Upper lobe of left lung (tissue), 6 donors: ENCODE data around the gene ITGAX. TPM values are rescaled to one million over a fixed set of nuclear protein-coding genes. Genes with fewer than 3 reads are reported as not detected.
"Not testable (repeated sequence)": the region's sequence is repeated elsewhere in the genome, so short reads cannot be mapped to it uniquely, and the experiment has no call there.

Experiments
- ATAC-seq, 2 donors: fragments of 200-7000 bp; cut with Tn5 transposase; one replicate each; pipeline ENCODE4 v1.9.1; 2022; ENCODE audit warnings: mild to moderate bottlenecking in 2 of 2, moderate library complexity in 2 of 2; ENCODE audit not compliant: low FRiP score in 2 of 2
- DNase-seq, 2 donors: peaks; one replicate each; pipeline ENCODE4 v3.0.0-alpha.2; 2019 to 2020
- H3K27ac ChIP-seq, 4 donors: fragments of 200-600 bp; sonication (generic); one replicate each; pipeline ENCODE4 v1.5.1; 2016 to 2019
- H3K27me3 ChIP-seq, 4 donors: fragments of 200-600 bp; sonication (generic); one replicate each; pipeline ENCODE4 v1.5.1; 2017 to 2019
- H3K36me3 ChIP-seq, 4 donors: fragments of 200-600 bp; sonication (generic); one replicate each; pipeline ENCODE4 v1.5.1; 2016 to 2019
- H3K4me1 ChIP-seq, 4 donors: fragments of 200-600 bp; sonication (generic); one replicate each; pipeline ENCODE4 v1.5.1; 2018 to 2019
- H3K4me3 ChIP-seq, 4 donors: fragments of 200-600 bp; sonication (generic); one replicate each; pipeline ENCODE4 v1.5.1; 2017 to 2019; ENCODE audit warnings: mild to moderate bottlenecking in 2 of 4, moderate library complexity in 1 of 4
- H3K9me3 ChIP-seq, 4 donors: fragments of 200-600 bp; sonication (generic); one replicate each; pipeline ENCODE4 v1.5.1; 2018 to 2019
- CTCF ChIP-seq, 6 experiments: fragments of 450-650 bp in 4 of 6; fragments of 200-600 bp in 2 of 6; sonication (generic) in 2 of 6; IDR thresholded peaks; one replicate each; pipeline ENCODE4 v1.5.1; 2016 to 2019; ENCODE audit warnings: antibody characterized with exemption in 6 of 6
- EP300 ChIP-seq, 4 donors: sonication (generic); formaldehyde crosslinking; IDR thresholded peaks; one replicate each; pipeline ENCODE4 v1.5.1; 2017; ENCODE audit warnings: antibody characterized with exemption in 4 of 4, control low read depth in 2 of 4
- POLR2A ChIP-seq, 4 donors: fragments of 450-650 bp; IDR thresholded peaks; one replicate each; pipeline ENCODE4 v1.5.1; 2016 to 2017; ENCODE audit warnings: antibody characterized with exemption in 4 of 4, mild to moderate bottlenecking in 2 of 4
- POLR2AphosphoS5 ChIP-seq, 2 donors: sonication (generic); formaldehyde crosslinking; IDR thresholded peaks; one replicate each; pipeline ENCODE4 v1.5.1; 2017; ENCODE audit warnings: antibody characterized with exemption in 2 of 2
- WGBS, 2 donors: methylation state at CpG; one replicate each; pipeline ENCODE4 v1.1.5; 2017 to 2018; 5-methylcytosine and 5-hydroxymethylcytosine counted together
- total RNA-seq, 6 donors: library from RNA; depleted of rRNA in 4 of 6; stranded (reverse); fragments of >200 nt in 4 of 6; gene quantifications; one replicate each; pipeline versions ENCODE4 v1.1.0 to v1.2.1, GENCODE V29; 2016 to 2021
- donor health status: DM: no; HTN: no; CAD: no; lungs with moderate emphysema.
- donor health status: DM: no; HTN: yes; CAD: no; lungs with severe emphysema.

ITGAX gene
- total RNA-seq: 100 to 1,000 TPM in 4 of 6 donors, 10 to 100 TPM in 2; 24.0 to 318 (median 134) TPM

GRCh38 chr16:31354394-31355291 lies at the start of gene ITGAX:
TSS of gene ITGAX (plus strand) at chr16:31355176. CDS start at chr16:31355255, 79 bp downstream.
- ATAC-seq: peak; percentile 63 to 72
- Histone ChIP-seq H3K36me3 (no peaks in the 10 kb centered on the region), H3K4me3 (peak within 1 kb of the TSS in 3 of 4 donors; percentile 26 to 44 (median 30)), H3K9me3 (no peaks in the 10 kb centered on the region), H3K27me3 (no peaks in the 10 kb centered on the region), H3K4me1 (no peaks in the 10 kb centered on the region), H3K27ac (peak within 1 kb of the TSS; percentile 78 to 87 (median 82))
- WGBS, 2 donors: 19 to 38% methylated on average over 8 to 10 of the region's 10 CpGs
- peak; percentile 77 to 89 for DNase-seq
- TF ChIP-seq POLR2A (IDR thresholded peaks at IDR 0.05) (peak in 2 of 4 donors; percentile 40 to 89), EP300 (IDR thresholded peaks at IDR 0.05) (peak in 1 of 4 donors; percentile 30), CTCF (IDR thresholded peaks at IDR 0.05) (no peak), POLR2AphosphoS5 (IDR thresholded peaks at IDR 0.05) (peak; percentile 73 to 83)

- TF ChIP-seq EP300 (IDR thresholded peaks at IDR 0.05) (no peak), CTCF (IDR thresholded peaks at IDR 0.05) (no peak), POLR2A (IDR thresholded peaks at IDR 0.05) (no peak)
Measured at GRCh38 chr16:31305219-31305618, 49.8 kb upstream of the ITGAX start.

GRCh38 chr16:31308381-31308780 lies 46.6 kb upstream of the ITGAX start:
- DNase-seq, H3K9me3 ChIP-seq, ATAC-seq, H3K27ac ChIP-seq, H3K4me1 ChIP-seq, H3K36me3 ChIP-seq, H3K27me3 ChIP-seq, H3K4me3 ChIP-seq: not testable (repeated sequence)
- WGBS, 2 donors: 88 to 91% methylated on average over 3 of the region's 3 CpGs

More at GRCh38 chr16:31305219-31305618, 49.8 kb upstream of the ITGAX start:
- H3K27me3 ChIP-seq: no peaks in the 10 kb centered on the region
- no peak overlapping the region for H3K4me3 ChIP-seq
- no peak overlapping the region for H3K27ac ChIP-seq
- no peak for ATAC-seq
- no peaks in the 10 kb centered on the region for H3K36me3 ChIP-seq
- no peaks in the 10 kb centered on the region for H3K9me3 ChIP-seq
- H3K4me1 ChIP-seq: no peaks in the 10 kb centered on the region
- DNase-seq: no peak

- 75 to 78% methylated on average over 1 of the region's 1 CpG for WGBS, 2 donors
- Histone ChIP-seq H3K27me3 (no peaks in the 10 kb centered on the region), H3K36me3 (peaks cover 0 to 3% (median 0%) of the 10 kb centered on the region in 4 donors), H3K4me1 (no peaks in the 10 kb centered on the region), H3K9me3 (peaks cover 8 to 21% (median 12%) of the 10 kb centered on the region in 4 donors), H3K27ac (no peak overlapping the region), H3K4me3 (no peak overlapping the region)
- ATAC-seq (no peak), DNase-seq (no peak)
- TF ChIP-seq EP300 (IDR thresholded peaks at IDR 0.05) (no peak), POLR2AphosphoS5 (IDR thresholded peaks at IDR 0.05) (no peak), CTCF (IDR thresholded peaks at IDR 0.05) (no peak), POLR2A (IDR thresholded peaks at IDR 0.05) (no peak)
Measured at GRCh38 chr16:31322500-31322899, 32.5 kb upstream of the ITGAX start.

GRCh38 chr16:31323959-31324629 lies 30.9 kb upstream of the ITGAX start:
- TF ChIP-seq EP300 (IDR thresholded peaks at IDR 0.05) (no peak), CTCF (IDR thresholded peaks at IDR 0.05) (no peak), POLR2A (IDR thresholded peaks at IDR 0.05) (no peak), POLR2AphosphoS5 (IDR thresholded peaks at IDR 0.05) (no peak)
- H3K4me1 ChIP-seq: no peaks in the 10 kb centered on the region
- no peak for ATAC-seq
- peak in 1 of 2 donors; percentile 53 for DNase-seq
- H3K27ac ChIP-seq: no peak overlapping the region
- no peaks in the 10 kb centered on the region for H3K27me3 ChIP-seq
- 90% methylated on average over 9 to 10 of the region's 10 CpGs for WGBS, 2 donors
- H3K9me3 ChIP-seq: peaks cover 8 to 21% (median 10%) of the 10 kb centered on the region in 4 donors
- no peak overlapping the region for H3K4me3 ChIP-seq
- peaks cover 0 to 3% (median 0%) of the 10 kb centered on the region in 4 donors for H3K36me3 ChIP-seq
